Activated gamma-delta T cell treated with Interleukin-2 at 50 U/mL for 16 hours (primary cell): ENCODE results near the gene GTPBP6.
"Not testable (repeated sequence)": the region's sequence is repeated elsewhere in the genome, so short reads cannot be mapped to it uniquely, and the experiment has no call there.

Source experiments
- DNase-seq: peaks from one replicate; pipeline ENCODE4 v3.0.0-alpha.2; 2020

GTPBP6 gene

GRCh38 chrX:334971-335757, 16.6 kb upstream of the GTPBP6 start:
- DNase-seq = no peak

DNA sequence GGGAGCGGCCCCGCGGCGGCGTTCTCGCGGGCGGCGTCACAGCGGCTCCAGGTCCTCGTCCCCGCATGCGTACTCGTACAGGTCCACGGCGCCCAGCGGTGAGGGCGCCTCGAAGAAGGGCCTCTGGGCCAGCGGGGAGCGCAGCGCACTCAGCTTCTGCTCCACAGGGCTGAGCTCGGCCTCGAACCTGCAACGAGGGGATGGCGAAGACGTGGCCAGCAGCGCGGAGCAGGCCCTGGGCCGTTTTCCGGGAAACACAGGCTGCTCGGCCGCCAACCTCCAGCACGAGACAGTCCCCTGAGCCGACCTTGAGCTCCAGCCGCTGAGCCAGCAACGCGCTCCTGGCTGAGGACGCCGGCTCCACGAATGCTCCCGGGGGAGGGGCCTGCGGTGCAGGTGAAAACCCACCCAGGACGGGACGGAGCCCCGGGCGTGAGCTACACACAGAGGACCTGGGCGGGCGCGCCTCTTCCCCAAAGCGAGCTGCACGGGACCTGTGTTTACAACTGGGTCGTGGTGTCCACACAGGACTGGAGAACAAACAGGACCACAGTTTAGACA, 15.8 kb upstream of the GTPBP6 start:
- no peak for DNase-seq

- DNase-seq = no peak
Measured at GRCh38 chrX:333611-334311, 15.2 kb upstream of the GTPBP6 start.

DNA sequence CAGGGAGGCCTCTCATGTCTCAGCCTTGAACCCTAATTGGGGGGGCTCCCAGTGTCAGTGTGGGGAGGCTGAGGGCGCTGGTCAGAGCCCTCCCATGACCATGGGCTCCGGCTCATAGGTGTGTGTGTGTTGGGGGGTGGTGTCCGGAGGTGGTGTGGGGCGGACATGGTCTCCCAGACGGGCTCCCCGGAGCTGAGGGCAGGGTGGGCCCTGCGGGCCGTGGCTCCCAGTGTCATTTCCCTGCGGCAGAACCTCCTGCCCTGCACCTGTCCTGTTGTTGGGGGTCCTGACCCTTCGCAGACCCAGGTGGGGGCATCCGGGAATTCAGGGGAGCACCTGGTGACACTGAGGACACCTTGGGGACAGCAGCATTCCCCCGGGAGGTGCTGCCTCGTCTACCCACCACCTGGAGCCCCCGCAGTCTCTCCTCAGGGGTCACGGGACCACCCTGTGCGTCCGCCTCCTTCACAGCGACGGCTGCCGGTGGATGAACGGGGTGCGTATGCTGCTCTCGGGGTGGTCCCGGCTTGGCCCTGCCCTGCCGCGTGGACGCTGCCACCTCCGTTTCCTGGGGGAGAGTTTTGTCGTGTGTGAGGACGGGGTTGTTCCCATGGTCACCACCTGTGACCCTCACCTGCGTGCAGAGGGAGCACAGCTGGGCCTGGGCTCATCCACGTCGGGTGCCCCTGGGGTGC, 14.5 kb upstream of the GTPBP6 start:
- no peak for DNase-seq

DNA sequence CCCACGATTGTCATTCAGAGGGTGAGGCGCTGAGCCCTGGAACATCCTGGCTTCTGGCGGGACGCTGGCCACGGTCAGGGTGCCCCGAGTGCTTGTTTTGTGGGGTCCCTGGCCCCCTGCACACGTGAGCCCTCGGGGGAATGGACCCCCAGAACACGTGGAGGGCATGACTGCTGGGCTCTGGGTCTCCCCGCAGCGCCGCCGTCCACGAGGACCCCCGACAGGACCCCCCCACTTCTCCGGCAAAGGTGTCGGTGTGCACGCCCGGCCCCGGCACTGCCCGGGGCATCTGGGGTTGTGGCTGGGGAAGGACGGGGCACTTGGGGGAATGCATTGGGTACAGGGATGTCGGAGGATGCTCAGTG, 13.9 kb upstream of the GTPBP6 start:
- DNase-seq = no peak

GRCh38 chrX:331825-332495, 13.4 kb upstream of the GTPBP6 start:
- DNase-seq = no peak

DNA sequence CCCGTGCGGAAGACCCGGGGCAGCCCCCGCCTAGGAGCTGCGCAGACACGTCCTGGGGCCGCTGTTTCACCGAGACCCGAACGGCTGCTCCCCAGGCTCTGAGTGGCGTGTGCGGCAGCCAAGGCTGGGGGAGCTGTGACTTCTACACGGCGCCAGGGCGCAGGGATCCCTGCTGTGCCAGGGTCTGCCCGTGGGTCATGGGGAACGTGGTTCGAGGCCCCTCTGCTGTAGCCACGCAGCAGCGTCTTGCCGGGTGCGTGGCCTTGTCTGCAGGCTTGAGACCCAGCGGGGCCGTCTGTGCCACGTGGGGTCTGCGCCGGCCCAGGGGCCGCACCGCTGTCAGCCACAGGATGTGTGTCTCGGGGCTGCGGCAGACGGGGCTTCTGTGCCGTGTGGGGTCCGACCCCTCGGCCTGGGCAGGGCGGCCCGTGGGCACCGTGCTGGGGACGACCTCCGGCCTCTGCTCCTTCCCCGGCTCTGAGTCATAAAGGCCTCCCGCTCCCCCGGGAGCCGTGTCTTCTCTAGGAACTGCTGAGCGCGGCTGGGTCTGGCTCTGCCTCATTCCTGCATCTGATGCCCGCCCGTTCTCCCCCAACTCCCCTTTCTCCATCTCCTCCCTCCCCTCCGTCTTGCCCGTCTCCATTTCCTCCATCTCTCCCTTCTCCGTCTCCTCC, 12.7 kb upstream of the GTPBP6 start:
- no peak for DNase-seq

DNA sequence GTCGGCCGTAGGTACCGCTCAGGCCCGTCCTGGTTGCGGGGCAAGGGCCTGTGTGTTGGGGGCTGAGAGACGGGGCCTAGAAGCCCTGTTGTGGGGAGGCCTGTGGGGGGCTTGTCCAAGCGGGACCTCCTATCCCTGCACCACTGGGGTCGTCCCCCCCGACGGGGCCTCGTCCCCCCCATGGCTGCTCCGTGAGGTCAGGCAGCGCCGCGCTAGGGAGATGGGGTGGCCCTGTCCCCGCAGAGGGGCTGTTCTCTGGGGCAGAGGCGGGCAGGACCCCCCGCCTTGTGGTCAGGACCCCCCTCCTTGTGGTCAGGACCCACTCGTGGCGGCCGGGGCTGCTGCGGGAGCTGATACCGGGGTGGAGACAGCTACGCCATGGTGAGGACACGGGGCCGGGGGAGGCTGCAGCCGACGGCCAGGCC, 12.1 kb upstream of the GTPBP6 start:
- DNase-seq = peak; percentile 3

GRCh38 chrX:330141-330725, 11.6 kb upstream of the GTPBP6 start:
- DNase-seq = peak; percentile 1

DNA sequence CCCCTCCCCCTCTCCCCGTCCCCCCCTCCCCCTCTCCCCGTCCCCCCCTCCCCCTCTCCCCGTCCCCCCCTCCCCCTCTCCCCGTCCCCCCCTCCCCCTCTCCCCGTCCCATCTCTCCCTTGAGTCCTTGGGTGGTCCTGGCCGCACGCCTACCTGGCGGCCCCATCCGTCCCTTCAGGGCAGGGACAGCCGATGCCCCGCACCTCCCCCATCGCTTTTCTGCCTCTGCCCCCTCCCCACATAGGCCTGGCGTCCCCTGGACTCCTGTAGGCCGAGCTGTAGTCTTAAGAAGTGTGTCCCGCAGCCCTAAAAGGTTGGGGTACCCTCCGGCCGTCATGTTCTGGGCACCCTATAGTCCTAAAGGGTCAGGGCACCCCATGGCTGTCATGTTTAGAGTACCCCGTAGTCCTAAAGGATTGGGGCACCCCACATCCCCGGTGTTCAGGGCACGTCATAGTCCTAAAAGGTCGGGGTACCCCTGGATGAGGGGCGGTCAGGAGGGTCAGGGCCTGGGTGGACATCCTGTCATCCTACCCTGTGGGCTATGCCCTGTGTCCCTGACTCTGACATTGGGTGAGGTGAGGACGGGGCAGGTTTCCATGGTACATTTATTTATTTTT, 10.8 kb upstream of the GTPBP6 start:
- DNase-seq = peak; percentile 1

DNA sequence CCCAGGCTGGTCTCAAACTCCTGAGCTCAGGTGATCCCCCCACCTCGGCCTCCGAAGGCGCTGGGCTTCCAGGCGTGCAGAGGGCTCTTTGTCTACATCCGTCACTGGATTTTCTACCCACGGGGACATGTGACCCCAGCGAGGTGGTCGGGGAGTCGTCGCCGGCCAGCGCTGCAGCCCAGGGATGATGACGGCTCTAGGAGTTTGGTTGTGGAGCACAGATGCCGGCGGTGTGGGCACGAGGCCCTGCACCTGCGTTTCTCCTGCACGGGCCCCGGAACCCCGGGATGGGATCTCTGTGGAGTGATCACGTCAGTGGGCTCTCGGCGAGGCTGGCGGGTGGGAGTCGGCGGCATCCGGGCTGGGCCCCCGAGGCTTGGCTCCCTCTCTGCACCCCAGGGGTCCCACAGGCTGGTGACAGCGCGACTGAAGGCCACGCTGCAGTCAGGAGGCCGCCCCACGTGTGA, 9.1 kb upstream of the GTPBP6 start:
- peak; percentile 2 for DNase-seq

GRCh38 chrX:324664-325063, 6.1 kb upstream of the GTPBP6 start:
- not testable (repeated sequence) for DNase-seq

- DNase-seq = no peak
Measured at GRCh38 chrX:323721-324628, 5.4 kb upstream of the GTPBP6 start.

- no peak for DNase-seq
Measured at GRCh38 chrX:320126-320783, 1.7 kb upstream of the GTPBP6 start.

DNA sequence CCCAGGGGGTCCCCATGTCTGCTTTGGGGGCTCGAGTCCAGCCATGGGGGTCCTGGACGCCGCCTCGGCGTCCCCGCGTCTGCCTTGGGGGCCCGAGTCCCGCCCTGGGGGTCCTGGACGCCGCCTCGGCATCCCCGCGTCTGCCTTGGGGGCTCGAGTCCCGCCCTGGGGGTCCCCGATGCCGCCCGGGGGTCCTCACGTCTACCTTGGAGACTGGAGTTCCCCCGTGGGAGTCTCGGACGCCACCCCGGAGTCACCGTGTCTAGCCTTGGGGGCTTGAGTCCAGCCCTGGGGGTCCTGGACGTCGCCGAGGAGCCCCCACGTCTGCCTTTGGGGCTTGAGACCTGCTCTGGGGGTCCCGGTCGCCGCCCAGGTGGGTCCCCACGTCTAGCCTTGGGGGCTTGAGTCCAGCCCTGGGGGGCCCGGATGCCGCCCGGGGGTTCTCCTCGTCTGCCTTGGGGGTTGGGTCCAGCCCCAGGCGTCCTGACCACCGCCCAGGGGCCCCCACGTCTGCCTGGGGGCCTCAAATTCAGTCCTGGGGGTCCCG, 1.1 kb upstream of the GTPBP6 start:
- DNase-seq = no peak

DNA sequence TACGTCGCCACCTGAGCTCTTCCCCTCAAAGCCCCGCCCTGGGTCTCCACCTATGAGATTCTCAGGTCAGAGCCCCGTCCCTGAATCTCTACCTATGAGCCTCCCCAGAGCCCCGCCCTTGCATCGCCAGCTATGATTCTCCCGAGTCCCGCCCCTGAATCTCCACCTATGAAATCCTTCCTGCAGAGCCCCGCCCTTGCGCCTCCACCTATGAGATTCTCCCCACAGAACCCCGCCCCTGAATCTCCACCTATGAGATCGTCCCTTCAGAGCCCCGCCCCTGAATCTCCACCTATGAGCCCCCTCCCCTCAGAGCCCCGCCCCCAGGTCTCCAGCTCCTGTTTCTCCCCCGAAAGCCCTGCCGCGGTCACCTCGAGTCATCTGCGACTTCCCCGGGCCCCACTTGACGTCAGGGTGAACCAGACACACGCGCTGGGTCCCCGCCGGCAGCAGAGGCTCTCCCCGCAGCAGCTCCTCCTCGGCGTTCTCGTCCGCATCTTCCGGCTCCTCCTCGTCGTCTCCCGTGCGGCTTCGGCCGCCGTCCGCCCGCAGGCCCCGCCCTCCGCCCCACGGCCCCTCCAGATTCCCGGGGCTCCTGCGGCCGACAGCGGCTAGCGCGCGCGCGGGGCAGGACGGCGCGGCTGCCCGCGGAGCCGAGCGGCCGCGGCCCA, 393 bp downstream of the GTPBP6 start:
- peak; percentile 95 for DNase-seq

DNA sequence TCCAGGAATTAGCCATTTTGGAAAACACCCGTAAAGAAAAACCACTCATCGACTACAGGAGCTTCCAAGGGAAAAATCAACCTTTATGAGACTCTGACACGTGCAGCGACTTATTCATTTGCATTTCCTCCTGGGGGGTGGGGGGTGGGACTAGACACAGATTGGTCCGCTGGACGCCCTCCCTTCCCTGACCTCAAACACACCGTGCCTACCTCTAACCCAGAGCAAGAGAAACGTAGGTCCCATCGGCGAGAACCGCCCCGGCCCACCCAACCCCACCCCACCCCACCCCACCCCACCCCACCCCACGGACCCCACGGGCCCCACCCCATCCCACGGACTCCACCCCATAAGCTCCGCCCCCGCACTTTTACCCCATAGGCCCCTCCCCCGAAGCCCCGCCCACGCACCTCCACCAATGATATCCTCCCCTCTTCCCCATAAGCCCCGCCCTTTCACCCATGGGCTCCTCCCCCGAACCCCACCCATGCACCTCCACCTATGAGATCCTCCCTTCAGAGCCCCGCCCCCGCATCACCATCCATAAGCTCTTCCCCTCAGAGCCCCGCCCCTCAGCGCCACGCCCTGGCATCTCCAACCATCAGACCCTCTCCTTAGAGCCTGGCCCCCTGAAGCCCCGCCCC, 1.1 kb downstream of the GTPBP6 start:
- DNase-seq = no peak
